LNCaP clone FGC (cell line): ENCODE data around the gene APOA1.

Experiments
- DNase-seq: peaks from one replicate; pipeline ENCODE4 v3.0.0-alpha.2; 2011; ENCODE audit warnings: low read depth
- H3K4me3 ChIP-seq: 2 replicates; pipeline ENCODE4 v1.5.1; 2011; ENCODE audit warnings: mild to moderate bottlenecking, low read depth, low read length, control low read depth
- TF ChIP-seq, protein P1 (sequence below): IDR thresholded peaks from 2 replicates; pipeline ENCODE4 v1.5.1; 2012; ENCODE audit warnings: mild to moderate bottlenecking; ENCODE audit not compliant: control insufficient read depth, insufficient read depth; ENCODE audit errors: extremely low read depth

The APOA1 gene

DNA sequence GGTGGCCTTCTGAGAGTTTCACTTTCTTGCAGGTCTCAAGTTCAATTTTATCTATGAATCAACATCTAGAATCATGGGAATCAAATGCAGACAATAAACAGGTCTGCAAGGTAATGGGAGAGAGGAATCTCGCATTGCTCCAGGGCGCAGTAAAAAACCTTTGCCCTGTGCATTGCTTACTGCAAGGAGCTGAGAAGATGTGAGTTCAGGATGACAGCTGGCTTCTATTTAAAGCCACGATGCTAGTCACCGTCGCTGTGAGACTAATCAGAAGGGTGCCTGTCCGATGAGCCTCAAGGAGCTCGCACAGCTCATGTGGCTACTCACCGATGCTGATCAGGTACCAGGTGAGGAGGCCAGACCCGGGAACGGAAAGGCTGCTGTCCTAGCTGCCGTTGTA lies 30.2 kb upstream of the APOA1 start:
- no peak for DNase-seq
- TF ChIP-seq, protein P1, sequence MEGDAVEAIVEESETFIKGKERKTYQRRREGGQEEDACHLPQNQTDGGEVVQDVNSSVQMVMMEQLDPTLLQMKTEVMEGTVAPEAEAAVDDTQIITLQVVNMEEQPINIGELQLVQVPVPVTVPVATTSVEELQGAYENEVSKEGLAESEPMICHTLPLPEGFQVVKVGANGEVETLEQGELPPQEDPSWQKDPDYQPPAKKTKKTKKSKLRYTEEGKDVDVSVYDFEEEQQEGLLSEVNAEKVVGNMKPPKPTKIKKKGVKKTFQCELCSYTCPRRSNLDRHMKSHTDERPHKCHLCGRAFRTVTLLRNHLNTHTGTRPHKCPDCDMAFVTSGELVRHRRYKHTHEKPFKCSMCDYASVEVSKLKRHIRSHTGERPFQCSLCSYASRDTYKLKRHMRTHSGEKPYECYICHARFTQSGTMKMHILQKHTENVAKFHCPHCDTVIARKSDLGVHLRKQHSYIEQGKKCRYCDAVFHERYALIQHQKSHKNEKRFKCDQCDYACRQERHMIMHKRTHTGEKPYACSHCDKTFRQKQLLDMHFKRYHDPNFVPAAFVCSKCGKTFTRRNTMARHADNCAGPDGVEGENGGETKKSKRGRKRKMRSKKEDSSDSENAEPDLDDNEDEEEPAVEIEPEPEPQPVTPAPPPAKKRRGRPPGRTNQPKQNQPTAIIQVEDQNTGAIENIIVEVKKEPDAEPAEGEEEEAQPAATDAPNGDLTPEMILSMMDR, result no peak
- no peak overlapping the region for H3K4me3 ChIP-seq

DNA sequence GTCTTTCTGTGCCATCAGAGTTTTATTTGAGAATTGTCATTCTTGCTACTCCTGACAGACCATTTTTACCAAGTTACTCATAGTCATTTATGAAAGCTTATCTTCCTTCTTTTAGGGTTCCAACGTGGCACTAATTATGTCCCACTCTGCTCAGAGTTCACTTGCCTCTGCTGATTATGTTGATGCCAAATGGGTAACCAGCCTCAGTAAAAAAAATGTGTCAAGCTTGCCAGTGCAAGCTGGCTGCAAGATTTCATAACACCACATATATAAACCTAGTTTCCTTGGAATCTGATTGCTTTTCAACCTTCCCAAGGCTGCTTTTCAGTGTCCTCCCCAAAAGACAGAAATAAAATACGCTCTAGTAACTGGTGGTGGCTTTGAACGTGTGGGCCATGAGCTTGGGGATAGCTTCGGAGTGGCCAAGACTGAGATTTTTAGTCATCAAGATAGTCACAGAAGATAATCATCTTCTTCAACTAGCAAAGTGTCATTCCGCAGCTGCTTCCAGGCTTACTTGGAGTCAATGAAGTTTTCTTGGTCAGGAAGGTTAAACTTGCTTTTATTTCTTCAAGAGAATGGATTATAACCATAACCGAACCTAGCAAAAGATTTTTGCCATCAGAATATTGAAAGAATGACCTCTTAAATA lies 29.5 kb upstream of the APOA1 start:
- TF ChIP-seq, protein P1, result no peak
- DNase-seq, result no peak
- no peak overlapping the region for H3K4me3 ChIP-seq

- no peak overlapping the region for H3K4me3 ChIP-seq
- TF ChIP-seq, protein P1, result no peak
- no peak for DNase-seq
Observed at GRCh38 chr11:116865696-116866095, 28.3 kb upstream of the APOA1 start.

DNA sequence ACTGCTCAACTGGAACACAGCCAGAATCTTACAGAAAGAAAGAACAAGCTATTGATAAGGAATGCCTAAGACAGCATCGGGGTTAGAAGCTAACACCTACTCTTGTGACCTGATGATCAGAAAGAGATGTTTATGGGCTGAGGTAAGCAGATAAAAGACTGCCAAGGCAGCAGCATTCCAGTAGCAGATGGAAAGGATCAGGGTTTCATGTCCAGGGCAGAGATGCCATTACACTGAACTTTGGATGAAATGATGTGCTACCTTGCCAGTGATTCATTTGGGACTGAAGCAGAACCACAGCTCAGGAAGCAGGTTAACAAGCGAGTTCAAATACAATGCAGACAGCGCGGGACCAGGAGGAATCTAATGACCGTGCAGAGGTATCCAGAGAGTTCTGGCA lies 27.1 kb upstream of the APOA1 start:
- no peak for DNase-seq
- TF ChIP-seq, protein P1, result no peak
- H3K4me3 ChIP-seq, result no peak overlapping the region

DNA sequence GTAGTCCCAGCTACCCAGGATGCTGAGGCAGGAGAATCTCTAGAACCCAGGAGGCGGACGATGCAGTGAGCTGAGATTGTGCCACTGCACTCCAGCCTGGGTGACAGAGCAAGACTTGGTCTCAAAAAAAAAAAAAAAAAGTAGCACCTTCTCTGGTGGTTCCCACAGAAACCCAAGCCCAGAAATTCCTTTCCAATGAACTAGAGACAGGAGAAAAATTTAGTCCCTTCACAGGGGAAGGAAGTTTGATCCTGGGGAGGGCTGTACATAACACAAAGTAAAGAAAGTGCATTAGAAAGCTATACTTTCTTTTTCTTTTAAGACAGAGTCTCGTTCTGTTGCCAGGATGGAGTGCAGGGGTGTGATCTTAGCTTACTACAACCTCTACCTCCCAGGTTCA lies 25.5 kb upstream of the APOA1 start:
- DNase-seq, result no peak
- TF ChIP-seq, protein P1, result no peak
- no peak overlapping the region for H3K4me3 ChIP-seq

- TF ChIP-seq, protein P1, result no peak
- no peak overlapping the region for H3K4me3 ChIP-seq
- no peak for DNase-seq
Observed at GRCh38 chr11:116862185-116862584, 24.8 kb upstream of the APOA1 start.

GRCh38 chr11:116861539-116861938 lies 24.1 kb upstream of the APOA1 start:
- TF ChIP-seq, protein P1, result no peak
- no peak for DNase-seq
- H3K4me3 ChIP-seq, result no peak overlapping the region
